ENCODE data around the gene BRMS1L. TPM values are rescaled to one million over a fixed set of nuclear protein-coding genes. Genes with fewer than 3 reads are reported as not detected.

The BRMS1L gene
- total and polyA plus RNA-seq, 2 of the 13 experiments (the other 11 are each of a cell fraction or from before 2014, with no cell fraction given) = 21.1 to 23.8 TPM

DNA sequence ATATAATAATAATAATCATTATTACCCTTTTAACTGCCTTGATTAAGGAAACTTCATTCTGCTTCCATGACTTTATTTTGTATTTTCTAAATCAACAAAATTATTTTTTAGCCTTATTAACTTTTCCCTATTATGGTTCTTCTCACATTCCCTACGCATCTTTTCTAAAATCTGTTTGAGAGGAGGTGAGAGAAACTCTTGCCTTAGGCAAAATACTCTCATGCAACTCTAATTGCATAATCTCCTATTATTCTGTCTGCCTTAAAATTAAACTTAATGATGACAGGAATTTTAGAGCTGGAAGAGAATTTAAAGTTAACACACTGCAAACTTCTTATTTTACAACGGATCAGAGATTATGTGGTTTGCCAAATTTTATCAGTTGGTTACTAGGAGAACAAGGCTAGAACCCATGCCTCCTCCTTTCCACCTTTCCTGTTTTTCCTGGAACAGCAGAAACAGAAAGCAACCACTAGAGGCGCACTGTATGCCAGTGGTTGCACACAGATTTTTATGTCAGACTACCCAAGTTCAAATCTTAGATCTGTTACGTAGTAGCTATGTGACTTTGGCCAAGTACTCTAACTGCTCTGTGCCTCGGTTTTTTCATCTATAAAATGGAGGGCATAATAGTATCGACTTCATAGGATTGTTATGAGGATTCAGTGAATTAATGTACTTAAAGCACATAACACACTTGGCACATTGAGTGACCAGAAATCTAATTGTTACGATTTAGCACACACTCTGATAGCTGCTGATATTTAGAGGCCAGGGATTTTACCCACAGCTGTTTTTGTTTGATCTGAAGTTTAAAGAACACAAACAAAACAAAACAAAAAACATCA, 4.3 kb upstream of the BRMS1L start (continued):
- TF ChIP-seq, protein P1, sequence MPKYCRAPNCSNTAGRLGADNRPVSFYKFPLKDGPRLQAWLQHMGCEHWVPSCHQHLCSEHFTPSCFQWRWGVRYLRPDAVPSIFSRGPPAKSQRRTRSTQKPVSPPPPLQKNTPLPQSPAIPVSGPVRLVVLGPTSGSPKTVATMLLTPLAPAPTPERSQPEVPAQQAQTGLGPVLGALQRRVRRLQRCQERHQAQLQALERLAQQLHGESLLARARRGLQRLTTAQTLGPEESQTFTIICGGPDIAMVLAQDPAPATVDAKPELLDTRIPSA (CRISPR knock-in tag; IDR thresholded peaks at IDR 0.05; ENCODE audit: borderline replicate concordance) = no peak
- TF ChIP-seq ZNF550 (CRISPR knock-in tag; IDR thresholded peaks at IDR 0.05; ENCODE audit: borderline replicate concordance) (no peak), FOXK1 (CRISPR knock-in tag; IDR thresholded peaks at IDR 0.05; ENCODE audit: borderline replicate concordance, low read depth) (peak; percentile 82; the same call in 1 of the 2 replicates), TRAFD1 (CRISPR knock-in tag; IDR thresholded peaks at IDR 0.05; ENCODE audit: borderline replicate concordance) (no peak), ZBTB1 (CRISPR knock-in tag; IDR thresholded peaks at IDR 0.05; ENCODE audit: borderline replicate concordance) (no peak), CBFB (CRISPR knock-in tag; IDR thresholded peaks at IDR 0.05) (no peak), ZNF234 (CRISPR knock-in tag; conservative IDR thresholded peaks at IDR 0.05) (no peak), ZNF558 (CRISPR knock-in tag; IDR thresholded peaks at IDR 0.05; ENCODE audit: borderline replicate concordance) (no peak), ZNF253 (CRISPR knock-in tag; IDR thresholded peaks at IDR 0.05; ENCODE audit: borderline replicate concordance) (no peak), RELA (CRISPR knock-in tag; IDR thresholded peaks at IDR 0.05) (no peak)
- TF ChIP-seq, protein P2, sequence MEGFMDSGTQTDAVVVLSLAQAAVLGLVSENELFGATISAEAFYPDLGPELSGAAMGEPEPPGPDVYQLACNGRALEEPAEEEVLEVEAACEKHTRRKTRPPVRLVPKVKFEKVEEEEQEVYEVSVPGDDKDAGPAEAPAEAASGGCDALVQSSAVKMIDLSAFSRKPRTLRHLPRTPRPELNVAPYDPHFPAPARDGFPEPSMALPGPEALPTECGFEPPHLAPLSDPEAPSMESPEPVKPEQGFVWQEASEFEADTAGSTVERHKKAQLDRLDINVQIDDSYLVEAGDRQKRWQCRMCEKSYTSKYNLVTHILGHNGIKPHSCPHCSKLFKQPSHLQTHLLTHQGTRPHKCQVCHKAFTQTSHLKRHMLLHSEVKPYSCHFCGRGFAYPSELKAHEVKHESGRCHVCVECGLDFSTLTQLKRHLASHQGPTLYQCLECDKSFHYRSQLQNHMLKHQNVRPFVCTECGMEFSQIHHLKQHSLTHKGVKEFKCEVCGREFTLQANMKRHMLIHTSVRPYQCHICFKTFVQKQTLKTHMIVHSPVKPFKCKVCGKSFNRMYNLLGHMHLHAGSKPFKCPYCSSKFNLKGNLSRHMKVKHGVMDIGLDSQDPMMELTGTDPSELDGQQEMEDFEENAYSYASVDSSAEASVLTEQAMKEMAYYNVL (CRISPR knock-in tag; IDR thresholded peaks at IDR 0.05; ENCODE audit: borderline replicate concordance) = no peak
- TF ChIP-seq, protein P3, sequence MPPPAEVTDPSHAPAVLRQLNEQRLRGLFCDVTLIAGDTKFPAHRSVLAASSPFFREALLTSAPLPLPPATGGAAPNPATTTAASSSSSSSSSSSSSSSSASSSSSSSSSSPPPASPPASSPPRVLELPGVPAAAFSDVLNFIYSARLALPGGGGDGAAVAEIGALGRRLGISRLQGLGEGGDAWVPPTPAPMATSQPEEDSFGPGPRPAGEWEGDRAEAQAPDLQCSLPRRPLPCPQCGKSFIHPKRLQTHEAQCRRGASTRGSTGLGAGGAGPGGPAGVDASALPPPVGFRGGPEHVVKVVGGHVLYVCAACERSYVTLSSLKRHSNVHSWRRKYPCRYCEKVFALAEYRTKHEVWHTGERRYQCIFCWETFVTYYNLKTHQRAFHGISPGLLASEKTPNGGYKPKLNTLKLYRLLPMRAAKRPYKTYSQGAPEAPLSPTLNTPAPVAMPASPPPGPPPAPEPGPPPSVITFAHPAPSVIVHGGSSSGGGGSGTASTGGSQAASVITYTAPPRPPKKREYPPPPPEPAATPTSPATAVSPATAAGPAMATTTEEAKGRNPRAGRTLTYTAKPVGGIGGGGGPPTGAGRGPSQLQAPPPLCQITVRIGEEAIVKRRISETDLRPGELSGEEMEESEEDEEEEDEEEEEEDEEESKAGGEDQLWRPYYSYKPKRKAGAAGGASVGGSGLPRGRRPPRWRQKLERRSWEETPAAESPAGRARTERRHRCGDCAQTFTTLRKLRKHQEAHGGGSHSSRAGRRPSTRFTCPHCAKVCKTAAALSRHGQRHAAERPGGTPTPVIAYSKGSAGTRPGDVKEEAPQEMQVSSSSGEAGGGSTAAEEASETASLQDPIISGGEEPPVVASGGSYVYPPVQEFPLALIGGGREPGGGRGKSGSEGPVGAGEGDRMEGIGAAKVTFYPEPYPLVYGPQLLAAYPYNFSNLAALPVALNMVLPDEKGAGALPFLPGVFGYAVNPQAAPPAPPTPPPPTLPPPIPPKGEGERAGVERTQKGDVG (CRISPR knock-in tag; IDR thresholded peaks at IDR 0.05; ENCODE audit: borderline replicate concordance) = no peak
- TF ChIP-seq, protein P4, sequence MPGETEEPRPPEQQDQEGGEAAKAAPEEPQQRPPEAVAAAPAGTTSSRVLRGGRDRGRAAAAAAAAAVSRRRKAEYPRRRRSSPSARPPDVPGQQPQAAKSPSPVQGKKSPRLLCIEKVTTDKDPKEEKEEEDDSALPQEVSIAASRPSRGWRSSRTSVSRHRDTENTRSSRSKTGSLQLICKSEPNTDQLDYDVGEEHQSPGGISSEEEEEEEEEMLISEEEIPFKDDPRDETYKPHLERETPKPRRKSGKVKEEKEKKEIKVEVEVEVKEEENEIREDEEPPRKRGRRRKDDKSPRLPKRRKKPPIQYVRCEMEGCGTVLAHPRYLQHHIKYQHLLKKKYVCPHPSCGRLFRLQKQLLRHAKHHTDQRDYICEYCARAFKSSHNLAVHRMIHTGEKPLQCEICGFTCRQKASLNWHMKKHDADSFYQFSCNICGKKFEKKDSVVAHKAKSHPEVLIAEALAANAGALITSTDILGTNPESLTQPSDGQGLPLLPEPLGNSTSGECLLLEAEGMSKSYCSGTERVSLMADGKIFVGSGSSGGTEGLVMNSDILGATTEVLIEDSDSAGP (CRISPR knock-in tag; IDR thresholded peaks at IDR 0.05; ENCODE audit: borderline replicate concordance) = no peak
- TF ChIP-seq, protein P5, sequence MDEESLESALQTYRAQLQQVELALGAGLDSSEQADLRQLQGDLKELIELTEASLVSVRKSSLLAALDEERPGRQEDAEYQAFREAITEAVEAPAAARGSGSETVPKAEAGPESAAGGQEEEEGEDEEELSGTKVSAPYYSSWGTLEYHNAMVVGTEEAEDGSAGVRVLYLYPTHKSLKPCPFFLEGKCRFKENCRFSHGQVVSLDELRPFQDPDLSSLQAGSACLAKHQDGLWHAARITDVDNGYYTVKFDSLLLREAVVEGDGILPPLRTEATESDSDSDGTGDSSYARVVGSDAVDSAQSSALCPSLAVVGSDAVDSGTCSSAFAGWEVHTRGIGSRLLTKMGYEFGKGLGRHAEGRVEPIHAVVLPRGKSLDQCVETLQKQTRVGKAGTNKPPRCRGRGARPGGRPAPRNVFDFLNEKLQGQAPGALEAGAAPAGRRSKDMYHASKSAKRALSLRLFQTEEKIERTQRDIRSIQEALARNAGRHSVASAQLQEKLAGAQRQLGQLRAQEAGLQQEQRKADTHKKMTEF (CRISPR knock-in tag; IDR thresholded peaks at IDR 0.05) = peak; percentile 64; the same call in 1 of the 2 replicates

Measured in HepG2 (cell line).